Myocyte (in vitro differentiated cells): ENCODE results near the gene MAST4. TPM values are rescaled to one million over a fixed set of nuclear protein-coding genes. Genes with fewer than 3 reads are reported as not detected.
"Not testable (repeated sequence)": the region's sequence is repeated elsewhere in the genome, so short reads cannot be mapped to it uniquely, and the experiment has no call there.

Experiments
- DNase-seq: peaks from one replicate; pipeline ENCODE4 v3.0.0-alpha.2; 2012; ENCODE audit warnings: low read depth
- total RNA-seq: library from RNA; depleted of rRNA; stranded (reverse); fragments of >200 nt; gene quantifications from 2 replicates; pipeline ENCODE4 v1.2.3, GENCODE V29; 2014

Gene MAST4
- total RNA-seq, 1 donor from 2014 or later = 7.6 TPM

GRCh38 chr5:67102708-67103107 lies 506.5 kb downstream of the MAST4 start:
- no peak for DNase-seq

DNA sequence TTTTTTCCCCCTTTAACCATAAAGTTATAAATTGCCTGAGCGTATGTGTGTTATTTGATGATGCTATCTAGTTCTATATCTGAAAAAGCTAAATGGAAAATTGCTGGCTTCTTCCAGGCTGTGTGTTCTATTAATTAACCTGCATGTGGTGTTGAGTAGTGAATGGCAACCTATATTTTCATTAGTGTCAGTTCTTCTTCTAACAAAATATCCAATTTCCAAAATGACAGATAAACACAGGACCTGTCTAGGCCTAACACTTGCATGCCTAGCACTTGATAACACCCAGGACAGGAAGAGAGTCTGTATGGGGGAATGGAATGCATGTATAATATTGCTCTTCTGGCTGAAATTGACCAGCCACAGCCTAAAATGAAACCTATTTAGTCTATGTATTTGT lies 508.7 kb downstream of the MAST4 start:
- DNase-seq = no peak

GRCh38 chr5:67105270-67105669 lies 509.1 kb downstream of the MAST4 start:
- DNase-seq = no peak

GRCh38 chr5:67106626-67107342 lies 510.6 kb downstream of the MAST4 start:
- DNase-seq = no peak

- no peak for DNase-seq
These were observed 515.6 kb downstream of the MAST4 start for GRCh38 chr5:67111779-67112178.

DNA sequence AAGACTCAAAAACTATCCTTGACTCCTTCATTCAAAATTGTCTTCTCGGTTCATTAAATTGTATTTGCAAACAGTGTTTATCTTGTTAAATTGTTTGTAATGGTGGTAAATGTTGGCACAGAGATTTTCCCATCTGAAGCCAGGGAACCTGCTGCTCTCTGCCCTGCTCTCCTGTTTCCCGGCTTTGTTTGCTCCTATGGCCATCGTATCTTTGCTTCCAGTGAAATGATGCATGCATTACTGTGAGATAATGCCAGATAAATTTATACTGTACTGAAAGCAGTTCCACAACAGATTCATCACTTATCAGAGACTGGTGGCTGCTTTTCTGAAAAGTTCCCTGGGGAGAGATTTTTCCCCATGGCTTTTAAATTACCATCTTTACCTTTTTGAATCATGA lies 519.1 kb downstream of the MAST4 start:
- DNase-seq = no peak

GRCh38 chr5:67115817-67116216 lies 519.6 kb downstream of the MAST4 start:
- no peak for DNase-seq

GRCh38 chr5:67118050-67118620 lies 521.9 kb downstream of the MAST4 start:
- DNase-seq = no peak

DNA sequence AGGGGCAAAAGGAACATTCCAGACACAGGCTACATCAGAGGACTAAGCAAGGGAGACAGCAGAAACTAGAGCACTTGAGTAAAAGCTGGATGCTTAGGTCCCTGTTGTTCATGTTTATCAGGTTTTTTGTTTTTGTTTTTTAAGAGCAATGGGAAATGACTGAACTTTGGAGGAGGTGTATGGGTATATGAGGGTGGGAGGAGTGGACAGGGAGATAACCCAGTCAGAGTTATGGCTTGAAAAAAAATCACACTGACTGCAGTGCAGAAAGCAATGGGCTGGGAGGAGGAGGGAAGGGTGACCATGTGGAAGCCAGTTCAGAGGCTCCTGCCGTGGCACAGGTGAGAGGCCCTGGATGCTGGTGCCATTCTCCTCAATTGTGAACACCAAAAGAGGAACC lies 522.8 kb downstream of the MAST4 start:
- no peak for DNase-seq

DNA sequence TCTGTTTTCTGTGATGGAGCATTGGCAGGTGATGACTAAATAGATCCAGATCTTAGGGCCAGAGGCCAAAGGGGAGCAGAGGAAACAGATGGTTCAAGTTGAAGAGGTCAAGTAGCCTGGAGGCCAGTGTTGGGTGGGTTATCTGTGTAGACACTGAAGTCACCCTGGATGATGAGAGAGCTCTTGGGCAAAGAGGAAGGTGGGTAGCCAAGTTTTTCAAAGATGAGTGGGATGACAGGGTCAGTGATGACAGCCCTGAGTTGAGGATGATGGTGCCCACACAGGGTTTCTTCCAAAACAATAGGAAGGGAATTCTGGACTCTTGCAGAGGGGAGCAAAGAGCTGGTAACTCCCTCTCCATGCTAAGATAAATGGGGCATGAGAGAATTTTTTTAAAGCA lies 523.8 kb downstream of the MAST4 start:
- no peak for DNase-seq

GRCh38 chr5:67123819-67124218 lies 527.6 kb downstream of the MAST4 start:
- no peak for DNase-seq

- DNase-seq = no peak
These were observed 528.4 kb downstream of the MAST4 start for GRCh38 chr5:67124556-67124955.

DNA sequence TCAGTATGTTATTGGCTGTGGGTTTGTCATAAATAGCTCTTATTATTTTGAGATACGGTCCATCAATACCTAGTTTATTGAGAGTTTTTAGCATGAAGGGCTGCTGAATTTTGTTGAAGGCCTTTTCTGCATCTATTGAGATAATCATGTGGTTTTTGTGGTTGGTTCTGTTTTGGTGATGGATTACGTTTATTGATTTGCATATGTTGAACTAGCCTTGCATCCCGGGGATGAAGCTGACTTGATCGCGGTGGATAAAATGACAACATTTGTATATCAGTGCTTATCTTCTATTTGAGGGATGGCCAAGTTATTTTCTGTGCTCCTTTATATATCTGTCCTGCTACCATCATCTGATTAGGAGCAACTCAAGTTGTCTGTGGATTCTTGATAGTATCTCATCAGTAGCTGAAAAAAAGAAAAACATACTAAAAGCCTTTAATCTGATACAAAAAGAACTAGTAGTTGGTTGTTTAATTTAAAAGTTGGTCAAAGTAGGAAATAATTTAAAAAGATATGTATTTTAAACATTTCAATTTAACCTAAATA lies 531.2 kb downstream of the MAST4 start:
- DNase-seq = not testable (repeated sequence)

- DNase-seq = no peak
These were observed 533.6 kb downstream of the MAST4 start for GRCh38 chr5:67129768-67130167.

GRCh38 chr5:67133217-67133616 lies 537.0 kb downstream of the MAST4 start:
- no peak for DNase-seq

- no peak for DNase-seq
These were observed 537.6 kb downstream of the MAST4 start for GRCh38 chr5:67133776-67134175.

GRCh38 chr5:67135381-67135984 lies 539.3 kb downstream of the MAST4 start:
- DNase-seq = no peak

DNA sequence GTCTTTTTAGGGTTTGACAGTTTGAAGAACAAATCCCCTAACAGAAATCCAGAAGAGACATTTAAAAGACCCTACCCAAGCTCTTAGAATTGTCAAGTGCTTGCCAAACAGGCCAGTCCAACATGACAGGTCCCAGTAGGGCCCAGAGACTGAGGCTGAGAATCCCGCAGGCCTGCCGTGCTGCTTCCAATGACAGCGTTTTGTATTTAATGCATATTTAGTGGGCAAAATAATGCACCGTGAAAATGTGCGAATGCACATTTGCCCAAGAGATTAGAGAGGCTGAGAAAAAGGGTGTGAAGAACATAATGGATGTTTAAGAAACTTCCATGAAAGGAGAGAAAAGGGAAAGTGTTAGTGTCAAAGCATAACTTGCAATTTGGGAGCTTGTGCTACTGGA lies 542.8 kb downstream of the MAST4 start:
- DNase-seq = no peak

- DNase-seq = no peak
These were observed 544.2 kb downstream of the MAST4 start for GRCh38 chr5:67140413-67140812.

DNA sequence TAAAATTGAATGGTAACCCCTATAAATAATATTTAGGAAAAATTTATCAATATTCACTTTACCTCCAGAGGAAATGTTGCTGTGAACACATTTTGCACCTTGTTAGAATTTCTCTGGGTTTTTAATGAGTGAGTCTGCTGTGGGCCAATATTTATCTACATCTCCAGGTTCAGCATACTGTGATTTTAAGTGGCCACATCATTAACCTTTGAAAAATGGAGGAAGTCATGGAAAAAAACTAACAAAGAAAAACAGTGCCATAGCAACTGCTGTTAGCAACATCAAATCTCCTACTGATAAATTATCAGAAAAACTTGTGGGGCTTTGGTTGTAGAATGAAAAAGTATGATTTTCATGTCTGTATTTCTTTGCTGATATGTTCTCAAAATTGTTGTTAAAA lies 545.5 kb downstream of the MAST4 start:
- no peak for DNase-seq

DNA sequence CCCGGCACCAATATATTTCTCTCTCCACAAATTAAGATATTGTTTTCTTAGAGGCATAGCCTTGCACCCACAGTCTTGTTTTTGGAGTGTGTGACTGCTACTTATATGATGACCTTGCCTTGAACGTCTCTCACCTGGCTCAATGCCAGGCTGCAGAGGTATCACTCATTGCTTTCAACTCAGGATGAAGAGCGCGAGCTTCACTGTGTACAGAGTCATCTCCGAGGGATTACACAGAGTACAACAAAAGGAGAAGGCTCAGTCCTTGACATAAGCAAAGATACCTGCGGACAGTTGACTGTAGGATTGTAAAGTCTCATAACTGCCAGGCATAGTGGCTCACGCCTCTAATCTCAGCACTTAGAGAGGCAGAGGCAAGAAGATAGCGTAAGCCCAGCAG lies 546.6 kb downstream of the MAST4 start:
- no peak for DNase-seq

DNA sequence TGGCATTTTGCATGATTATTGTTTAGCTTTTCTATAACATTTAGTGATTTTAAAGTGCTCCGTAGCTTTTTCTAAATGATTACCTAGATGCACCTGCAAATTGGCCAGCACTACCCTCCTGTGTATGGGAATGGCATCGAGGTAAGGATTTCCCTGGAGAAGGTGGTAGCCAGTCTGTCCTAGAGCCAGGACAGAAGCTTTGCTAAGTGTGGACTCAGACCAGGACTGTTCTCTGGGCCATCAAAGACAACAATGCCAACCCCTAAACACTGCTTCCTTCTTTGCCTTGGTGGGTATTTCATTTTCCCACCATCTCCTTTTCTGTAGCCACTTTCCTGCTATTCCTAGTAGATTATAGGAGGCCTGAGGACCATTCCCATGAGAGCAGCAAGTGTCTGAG lies 547.4 kb downstream of the MAST4 start:
- DNase-seq = no peak
